ENCODE measurements around the gene TMEM240.

The TMEM240 gene

DNA sequence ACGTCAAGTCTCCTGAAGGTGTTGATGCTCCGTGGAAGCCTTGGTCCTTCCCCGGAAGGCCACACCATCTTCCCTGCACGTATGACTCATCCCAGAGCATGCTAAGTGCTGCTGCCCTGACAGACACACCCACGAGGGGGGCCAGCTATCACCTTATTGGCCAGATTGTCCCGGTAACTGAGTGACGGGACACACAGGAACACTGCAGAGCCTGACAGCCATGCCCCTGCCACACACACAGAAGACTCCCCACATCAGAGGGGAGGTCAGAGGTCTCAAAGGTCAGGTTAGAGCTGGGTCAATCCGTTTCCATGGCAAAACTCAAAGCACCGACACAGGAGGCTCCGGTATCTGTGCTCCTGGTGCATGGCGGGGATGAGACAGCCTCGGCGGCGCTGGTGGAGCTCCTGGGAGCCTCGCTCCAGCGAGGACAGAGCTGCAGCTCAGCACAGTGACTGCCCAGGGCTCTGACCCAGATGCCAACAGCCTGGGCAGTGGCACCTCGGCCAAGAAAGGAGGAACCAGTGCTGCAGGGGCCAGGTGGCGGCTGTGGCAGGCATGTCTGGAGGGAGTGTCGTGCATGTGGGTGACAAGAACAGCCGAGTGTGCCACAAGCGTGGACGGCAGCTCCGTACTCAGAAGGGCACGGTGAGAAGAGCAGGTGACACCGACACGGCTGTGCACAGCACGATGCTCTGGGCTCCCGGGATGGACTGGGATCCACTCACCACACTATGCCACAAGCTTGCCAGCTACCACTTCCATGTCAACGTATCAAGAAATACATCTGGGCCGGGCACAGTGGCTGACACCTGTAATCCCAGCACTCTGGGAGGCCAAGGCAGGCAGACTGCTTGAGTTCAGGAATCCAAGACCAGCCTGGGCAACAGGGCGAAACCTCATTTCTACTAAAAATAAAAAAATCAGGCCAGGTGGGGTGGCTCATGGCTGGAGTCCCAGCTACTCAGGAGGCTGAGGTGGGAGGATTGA is 14.8 kb upstream of the TMEM240 start:
- no peak for FAIRE-seq
- DNase-seq (ENCODE audit: insufficient read length) = no peak
- TF ChIP-seq TAF1 (IDR thresholded peaks at IDR 0.05; ENCODE audit: borderline replicate concordance, low read depth, low read length) = no peak
- TF ChIP-seq POLR2AphosphoS5 (IDR thresholded peaks at IDR 0.05; ENCODE audit: low read depth, low read length) = no peak
- TF ChIP-seq POLR2A (IDR thresholded peaks at IDR 0.05; ENCODE audit: low read depth, low read length) = no peak

DNA sequence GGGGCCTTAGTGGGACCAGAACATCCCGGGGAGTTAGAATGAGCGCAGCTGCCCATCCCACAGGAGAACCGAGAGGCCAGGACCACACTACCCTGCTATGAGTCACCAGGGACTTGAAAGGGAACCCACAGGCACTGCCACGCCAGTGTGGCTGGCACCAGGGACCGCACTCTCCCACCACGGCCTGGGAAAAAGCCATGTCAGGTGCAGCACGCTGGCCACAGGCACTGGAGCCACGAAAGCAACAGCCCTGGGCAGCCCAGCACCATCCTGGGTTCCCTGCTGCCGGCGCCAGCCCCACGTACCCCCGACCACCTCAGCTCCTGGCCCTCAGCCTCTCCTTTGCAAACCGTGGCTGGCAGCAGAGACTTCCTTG is 14.1 kb upstream of the TMEM240 start:
- DNase-seq (ENCODE audit: insufficient read length) (no peak), FAIRE-seq (no peak)
- TF ChIP-seq POLR2AphosphoS5 (IDR thresholded peaks at IDR 0.05; ENCODE audit: low read depth, low read length) (no peak), TAF1 (IDR thresholded peaks at IDR 0.05; ENCODE audit: borderline replicate concordance, low read depth, low read length) (no peak), POLR2A (IDR thresholded peaks at IDR 0.05; ENCODE audit: low read depth, low read length) (no peak)

DNA sequence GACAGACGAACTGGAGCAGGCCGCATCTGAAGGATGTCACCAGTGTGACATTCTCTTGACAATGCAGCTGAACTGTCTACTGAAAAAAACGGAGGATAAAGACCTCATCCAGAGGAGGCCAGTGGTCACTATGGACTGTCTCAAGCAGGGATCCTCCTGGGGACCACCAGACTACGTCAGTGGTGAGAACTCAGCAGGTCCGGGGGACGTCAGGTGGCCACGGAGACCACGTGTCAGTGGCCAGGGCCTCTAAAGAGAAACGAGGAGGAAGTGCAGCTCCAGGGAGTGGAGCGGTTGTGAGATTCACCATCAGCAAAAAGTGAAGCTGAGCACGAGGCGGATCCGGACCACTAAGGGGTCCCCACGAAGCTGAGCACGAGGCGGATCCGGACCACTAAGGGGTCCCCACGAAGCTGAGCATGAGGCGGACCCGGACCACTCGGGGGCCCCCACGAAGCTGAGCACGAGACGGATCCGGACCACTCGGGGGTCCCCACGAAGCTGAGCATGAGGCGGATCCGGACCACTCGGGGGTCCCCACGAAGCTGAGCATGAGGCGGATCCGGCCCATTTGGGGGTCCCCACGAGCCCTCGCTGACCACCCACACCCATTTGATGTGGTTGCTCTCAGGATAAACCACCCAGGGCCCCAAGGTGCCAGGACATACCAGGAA is 13.5 kb upstream of the TMEM240 start:
- FAIRE-seq (no peak), DNase-seq (ENCODE audit: insufficient read length) (no peak)
- TF ChIP-seq POLR2AphosphoS5 (IDR thresholded peaks at IDR 0.05; ENCODE audit: low read depth, low read length) (no peak), TAF1 (IDR thresholded peaks at IDR 0.05; ENCODE audit: borderline replicate concordance, low read depth, low read length) (no peak), POLR2A (IDR thresholded peaks at IDR 0.05; ENCODE audit: low read depth, low read length) (no peak)

DNA sequence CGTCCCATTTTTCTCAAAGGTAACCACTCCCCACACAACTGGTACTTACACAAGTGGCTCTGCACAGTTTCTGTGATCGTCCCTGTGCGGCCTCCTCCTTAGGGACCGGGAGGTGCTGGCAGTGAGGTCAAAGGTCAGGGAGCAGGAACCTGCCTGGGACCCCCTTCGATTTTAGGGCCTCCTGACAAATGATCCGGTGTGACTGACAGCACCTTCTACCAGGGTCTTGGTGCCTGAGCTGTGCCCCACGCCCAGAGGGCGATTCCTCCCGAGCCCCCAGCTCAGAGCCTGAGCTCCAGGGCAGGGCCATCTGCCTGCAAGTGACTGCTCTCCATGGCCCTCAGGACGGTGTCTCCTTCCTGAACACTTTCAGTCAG is 11.8 kb upstream of the TMEM240 start:
- no peak for DNase-seq (ENCODE audit: insufficient read length)
- no peak for FAIRE-seq
- no peak for TF ChIP-seq POLR2AphosphoS5 (IDR thresholded peaks at IDR 0.05; ENCODE audit: low read depth, low read length)
- no peak for TF ChIP-seq TAF1 (IDR thresholded peaks at IDR 0.05; ENCODE audit: borderline replicate concordance, low read depth, low read length)
- TF ChIP-seq POLR2A (IDR thresholded peaks at IDR 0.05; ENCODE audit: low read depth, low read length) = no peak

DNA sequence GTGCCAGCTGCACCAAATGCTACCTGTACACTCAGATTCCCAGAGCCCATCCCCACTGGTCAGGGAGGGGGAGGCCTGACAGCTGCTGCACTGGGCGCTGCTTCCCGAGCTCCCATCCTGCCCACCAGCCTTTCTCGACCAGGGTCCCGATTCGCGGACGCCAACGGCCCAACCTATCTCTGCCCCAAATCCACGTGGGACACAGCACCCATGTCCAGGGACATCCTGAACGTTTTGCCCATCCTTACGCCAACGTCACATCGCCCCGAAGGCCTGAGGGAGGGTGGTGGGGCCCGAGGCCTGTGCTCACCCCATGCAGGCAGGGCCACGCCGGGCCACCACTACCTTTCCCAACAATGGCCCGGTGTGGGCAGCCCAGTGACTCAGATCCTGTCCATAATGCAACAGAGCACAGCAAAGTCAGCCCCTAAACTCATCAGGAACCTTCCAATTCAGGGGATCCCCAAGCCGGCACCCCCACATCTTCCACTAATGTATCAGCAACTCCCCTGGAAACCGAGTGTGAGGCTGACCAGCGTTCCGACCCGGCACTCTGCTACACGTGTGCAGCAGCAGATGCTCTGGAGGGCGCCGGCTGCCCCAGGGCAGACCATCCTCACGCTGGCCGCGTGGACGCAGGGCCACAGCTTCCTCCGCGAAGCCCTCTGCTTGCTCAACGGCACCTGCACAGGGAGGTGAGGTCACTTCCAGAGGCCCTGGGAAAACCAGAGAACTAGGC is 11.3 kb upstream of the TMEM240 start:
- FAIRE-seq (no peak), DNase-seq (ENCODE audit: insufficient read length) (no peak)
- no peak for TF ChIP-seq TAF1 (IDR thresholded peaks at IDR 0.05; ENCODE audit: borderline replicate concordance, low read depth, low read length)
- TF ChIP-seq POLR2AphosphoS5 (IDR thresholded peaks at IDR 0.05; ENCODE audit: low read depth, low read length) = no peak
- no peak for TF ChIP-seq POLR2A (IDR thresholded peaks at IDR 0.05; ENCODE audit: low read depth, low read length)

DNA sequence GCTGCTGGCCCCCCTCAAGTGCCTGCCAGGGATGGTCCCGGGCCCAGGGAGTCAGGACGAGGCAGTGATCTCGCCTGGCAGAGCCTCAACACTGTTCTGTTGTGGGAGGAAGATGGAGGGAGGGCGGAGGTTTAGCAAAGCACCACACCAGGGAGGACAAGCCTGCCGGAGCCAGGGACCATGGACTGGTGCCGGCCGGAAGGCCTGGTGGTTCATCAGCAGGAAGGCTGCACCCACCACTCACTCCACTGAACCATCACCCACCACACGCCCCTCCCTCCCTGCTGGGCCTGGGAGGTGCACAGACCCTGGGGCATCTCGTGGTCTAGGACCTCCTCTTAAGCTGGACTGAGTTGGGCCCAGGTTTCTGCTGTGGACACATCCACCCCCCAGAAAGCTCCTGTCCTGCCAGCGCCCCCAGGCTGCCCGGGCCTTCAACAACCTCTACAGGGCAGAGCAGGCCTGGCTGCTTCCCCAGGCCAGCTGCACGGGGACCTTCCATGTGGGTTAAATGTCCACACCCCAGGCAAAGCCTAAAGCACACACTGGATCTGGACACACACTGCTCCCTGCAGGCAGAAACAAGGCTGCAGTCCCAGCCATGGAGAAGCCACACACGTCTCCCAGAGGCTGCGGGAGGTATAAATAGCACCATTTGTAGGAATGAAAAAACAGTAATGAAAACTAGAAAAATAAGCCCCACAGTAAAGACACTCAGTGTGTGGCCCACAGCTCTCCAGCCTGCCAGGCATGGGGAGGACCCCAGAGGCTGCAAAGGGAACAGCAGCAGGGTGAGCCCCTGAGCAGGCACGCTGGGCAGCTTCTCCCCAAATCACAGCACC is 10.4 kb upstream of the TMEM240 start:
- no peak for FAIRE-seq
- TF ChIP-seq TAF1 (IDR thresholded peaks at IDR 0.05; ENCODE audit: borderline replicate concordance, low read depth, low read length) (no peak), POLR2A (IDR thresholded peaks at IDR 0.05; ENCODE audit: low read depth, low read length) (no peak), POLR2AphosphoS5 (IDR thresholded peaks at IDR 0.05; ENCODE audit: low read depth, low read length) (no peak)
- DNase-seq (ENCODE audit: insufficient read length) = no peak

DNA sequence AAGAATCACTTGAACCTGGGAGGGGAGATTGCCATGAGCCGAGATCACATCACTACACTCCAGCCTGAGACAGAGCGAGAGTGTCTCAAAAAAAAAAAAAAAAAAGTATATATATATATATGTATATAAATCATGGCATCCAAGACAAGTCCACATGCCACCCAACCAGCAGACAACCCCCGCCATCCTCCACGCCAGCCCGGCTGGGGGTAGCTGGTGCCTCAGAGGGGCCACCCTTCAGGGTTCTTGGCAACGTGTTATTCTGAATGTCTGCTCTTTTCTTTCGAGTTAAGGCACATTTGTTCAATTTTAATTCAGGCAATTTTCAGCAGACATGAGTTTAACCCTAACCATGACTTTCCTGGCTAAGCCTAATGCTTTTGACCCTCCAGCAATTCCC is 9.7 kb upstream of the TMEM240 start:
- no peak for FAIRE-seq
- TF ChIP-seq POLR2AphosphoS5 (IDR thresholded peaks at IDR 0.05; ENCODE audit: low read depth, low read length) (no peak), POLR2A (IDR thresholded peaks at IDR 0.05; ENCODE audit: low read depth, low read length) (no peak), TAF1 (IDR thresholded peaks at IDR 0.05; ENCODE audit: borderline replicate concordance, low read depth, low read length) (no peak)

DNA sequence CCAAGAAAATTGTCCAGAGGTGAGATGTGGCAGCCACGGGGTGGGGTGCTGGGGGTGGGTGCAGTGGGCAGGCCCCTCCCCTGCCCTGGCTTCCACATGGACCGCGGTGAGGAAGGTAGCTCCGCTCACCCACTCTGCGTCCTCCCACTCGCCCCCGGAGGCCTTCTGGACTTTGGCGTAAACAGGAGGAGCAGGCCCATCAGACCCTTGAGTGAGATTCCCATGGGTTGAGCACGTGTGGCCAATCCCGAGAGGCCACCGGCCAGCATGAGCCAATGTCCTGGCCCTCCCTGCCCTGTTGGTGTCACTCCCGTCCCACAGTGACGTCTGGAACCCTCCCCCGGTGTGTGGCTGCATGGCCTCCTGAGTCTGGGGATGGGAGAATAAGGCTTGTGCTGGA is 8.2 kb upstream of the TMEM240 start:
- TF ChIP-seq TAF1 (IDR thresholded peaks at IDR 0.05; ENCODE audit: borderline replicate concordance, low read depth, low read length) = no peak
- TF ChIP-seq POLR2AphosphoS5 (IDR thresholded peaks at IDR 0.05; ENCODE audit: low read depth, low read length) = no peak
- TF ChIP-seq POLR2A (IDR thresholded peaks at IDR 0.05; ENCODE audit: low read depth, low read length) = no peak
- no peak for FAIRE-seq
- no peak for DNase-seq (ENCODE audit: insufficient read length)

More for the DNA sequence above, 9.7 kb upstream of the TMEM240 start:
- DNase-seq (ENCODE audit: insufficient read length) = no peak

DNA sequence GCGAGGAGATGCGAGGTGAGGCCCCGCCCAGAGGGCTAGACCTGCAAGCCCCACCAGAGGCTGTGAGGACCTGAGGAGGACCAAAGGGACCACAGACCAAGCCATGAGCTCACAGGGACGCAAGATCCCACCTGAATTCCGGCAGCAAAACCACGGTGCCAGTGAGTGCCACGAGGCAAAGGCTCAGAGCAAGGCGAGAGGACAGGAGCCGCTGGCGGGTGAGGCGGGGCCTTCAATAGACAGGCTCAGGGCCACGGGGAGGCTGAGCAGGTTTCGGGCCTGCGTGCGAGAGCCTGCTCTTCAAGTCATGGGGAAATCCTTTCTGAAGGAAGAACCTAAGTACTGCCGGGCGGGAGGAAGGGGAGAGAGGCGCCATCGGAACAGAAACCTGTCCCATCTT is 7.1 kb upstream of the TMEM240 start:
- FAIRE-seq = no peak
- TF ChIP-seq TAF1 (IDR thresholded peaks at IDR 0.05; ENCODE audit: borderline replicate concordance, low read depth, low read length) = no peak
- TF ChIP-seq POLR2A (IDR thresholded peaks at IDR 0.05; ENCODE audit: low read depth, low read length) = no peak
- TF ChIP-seq POLR2AphosphoS5 (IDR thresholded peaks at IDR 0.05; ENCODE audit: low read depth, low read length) = no peak
- no peak for DNase-seq (ENCODE audit: insufficient read length)

DNA sequence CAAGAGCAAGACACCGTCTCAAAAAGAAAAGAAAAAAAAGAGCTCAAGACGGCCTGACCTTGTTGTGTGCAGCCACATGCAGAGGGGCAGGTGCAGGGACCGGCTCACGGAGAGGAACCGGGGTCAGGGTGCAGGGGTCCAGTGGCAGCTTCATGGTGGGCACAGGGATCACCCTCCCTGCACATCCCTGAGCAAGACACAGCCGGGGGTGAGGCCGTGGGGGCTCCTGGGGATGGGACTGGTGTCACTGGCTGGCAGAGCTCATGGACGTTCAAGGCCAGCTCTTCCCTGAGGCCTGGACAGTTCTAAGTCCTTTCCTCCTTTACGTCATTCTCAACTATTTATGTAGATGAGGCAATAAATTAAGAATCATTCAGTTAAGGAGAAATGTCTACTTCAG is 6.6 kb upstream of the TMEM240 start:
- FAIRE-seq = no peak
- TF ChIP-seq POLR2A (IDR thresholded peaks at IDR 0.05; ENCODE audit: low read depth, low read length) (no peak), TAF1 (IDR thresholded peaks at IDR 0.05; ENCODE audit: borderline replicate concordance, low read depth, low read length) (no peak)
- DNase-seq (ENCODE audit: insufficient read length) = no peak

Data from GM12892 (cell line).